Choroid plexus epithelial cell (primary cell): ENCODE results near the gene UGT1A5.

ENCODE experiments used
- DNase-seq: peaks from one replicate; pipeline ENCODE4 v3.0.0-alpha.2; 2010; ENCODE audit warnings: low read depth
- H3K4me3 ChIP-seq: 2 replicates; pipeline ENCODE4 v1.5.1; 2011; ENCODE audit warnings: low read depth, mild to moderate bottlenecking, control low read depth, low read length, moderate library complexity
- CTCF ChIP-seq: conservative IDR thresholded peaks from 2 replicates; pipeline ENCODE4 v1.5.1; 2011; ENCODE audit warnings: low read depth, mild to moderate bottlenecking, control low read depth, inconsistent platforms, low read length, moderate library complexity

Gene UGT1A5

GRCh38 chr2:233712611-233713261 is at the start of gene UGT1A5:
Gene UGT1A5, plus strand, starts transcription at chr2:233712907. Its CDS starts 85 bp downstream, at chr2:233712992.
- TF ChIP-seq CTCF, result no peak
- no peak for DNase-seq
- no peak within 1 kb of the TSS for H3K4me3 ChIP-seq

GRCh38 chr2:233663911-233664310 is 48.8 kb upstream of the UGT1A5 start:
- peak; percentile 13 for DNase-seq
- TF ChIP-seq CTCF, result no peak
- no peak overlapping the region for H3K4me3 ChIP-seq

GRCh38 chr2:233668605-233669260 is 44.0 kb upstream of the UGT1A5 start:
- no peak for TF ChIP-seq CTCF
- H3K4me3 ChIP-seq, result no peak overlapping the region
- no peak for DNase-seq

GRCh38 chr2:233671290-233672161 is 41.2 kb upstream of the UGT1A5 start, which contains the start of gene UGT1A9:
Gene UGT1A9, plus strand, starts transcription at chr2:233671898. Its CDS starts 37 bp downstream, at chr2:233671935.
- no peak within 1 kb of the TSS for H3K4me3 ChIP-seq
- DNase-seq, result no peak
- no peak for TF ChIP-seq CTCF

GRCh38 chr2:233672886-233673285 is 39.8 kb upstream of the UGT1A5 start:
- DNase-seq, result no peak
- no peak for TF ChIP-seq CTCF
- no peak overlapping the region for H3K4me3 ChIP-seq

- DNase-seq, result no peak
- no peak overlapping the region for H3K4me3 ChIP-seq
- no peak for TF ChIP-seq CTCF
These were observed 38.8 kb upstream of the UGT1A5 start for GRCh38 chr2:233673896-233674295.
